Measurements from ENCODE around the gene STK32B.

DNA sequence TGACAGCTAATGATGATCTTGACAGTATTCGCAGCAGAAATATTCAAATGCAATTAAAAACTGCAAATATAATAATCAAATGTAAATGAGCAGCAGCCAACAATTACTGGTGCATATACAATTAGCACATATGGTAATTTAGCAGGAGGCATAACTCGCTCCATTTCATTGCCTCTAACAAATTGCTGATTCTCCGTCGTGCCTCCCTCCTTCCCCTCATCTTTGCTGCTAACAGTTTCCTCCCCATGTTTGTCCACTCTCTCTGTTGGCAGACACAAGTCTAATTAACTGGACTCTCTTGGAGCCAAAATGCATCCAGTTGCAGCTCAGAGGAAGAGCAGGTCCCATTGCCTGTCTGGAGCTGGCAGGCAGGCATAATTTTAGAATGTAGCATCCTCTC, 210.6 kb downstream of the STK32B start:
- TF ChIP-seq, protein P1, sequence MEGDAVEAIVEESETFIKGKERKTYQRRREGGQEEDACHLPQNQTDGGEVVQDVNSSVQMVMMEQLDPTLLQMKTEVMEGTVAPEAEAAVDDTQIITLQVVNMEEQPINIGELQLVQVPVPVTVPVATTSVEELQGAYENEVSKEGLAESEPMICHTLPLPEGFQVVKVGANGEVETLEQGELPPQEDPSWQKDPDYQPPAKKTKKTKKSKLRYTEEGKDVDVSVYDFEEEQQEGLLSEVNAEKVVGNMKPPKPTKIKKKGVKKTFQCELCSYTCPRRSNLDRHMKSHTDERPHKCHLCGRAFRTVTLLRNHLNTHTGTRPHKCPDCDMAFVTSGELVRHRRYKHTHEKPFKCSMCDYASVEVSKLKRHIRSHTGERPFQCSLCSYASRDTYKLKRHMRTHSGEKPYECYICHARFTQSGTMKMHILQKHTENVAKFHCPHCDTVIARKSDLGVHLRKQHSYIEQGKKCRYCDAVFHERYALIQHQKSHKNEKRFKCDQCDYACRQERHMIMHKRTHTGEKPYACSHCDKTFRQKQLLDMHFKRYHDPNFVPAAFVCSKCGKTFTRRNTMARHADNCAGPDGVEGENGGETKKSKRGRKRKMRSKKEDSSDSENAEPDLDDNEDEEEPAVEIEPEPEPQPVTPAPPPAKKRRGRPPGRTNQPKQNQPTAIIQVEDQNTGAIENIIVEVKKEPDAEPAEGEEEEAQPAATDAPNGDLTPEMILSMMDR (IDR thresholded peaks at IDR 0.05), result no peak
- TF ChIP-seq EZH2 (IDR thresholded peaks at IDR 0.05; ENCODE audit: borderline replicate concordance, insufficient read depth, low read depth, low read length, poor library complexity, severe bottlenecking), result no peak
